IgD-negative memory B cell (primary cell): ENCODE data around the gene LIMS2. TPM values are rescaled to one million over a fixed set of nuclear protein-coding genes. Genes with fewer than 3 reads are reported as not detected.

Experiments
- H3K27ac Mint-ChIP-seq, 3 donors: one replicate each; pipeline ENCODE4 v1.8.0; 2020 to 2022; ENCODE audit warnings: mild to moderate bottlenecking in 3 of 3, mixed read lengths in 3 of 3, moderate library complexity in 1 of 3
- H3K27me3 Mint-ChIP-seq: one replicate; pipeline ENCODE4 v1.8.0; 2021; ENCODE audit warnings: mixed read lengths
- H3K36me3 Mint-ChIP-seq: one replicate; pipeline ENCODE4 v1.8.0; 2020; ENCODE audit warnings: mild to moderate bottlenecking, mixed read lengths
- H3K4me1 Mint-ChIP-seq, 3 donors: one replicate each; pipeline ENCODE4 v1.8.0; 2020 to 2022; ENCODE audit warnings: mixed read lengths in 3 of 3, mild to moderate bottlenecking in 1 of 3
- H3K4me3 Mint-ChIP-seq, 4 donors: one replicate each; pipeline ENCODE4 v1.8.0; 2020 to 2022; ENCODE audit warnings: mild to moderate bottlenecking in 4 of 4, mixed read lengths in 4 of 4, moderate library complexity in 3 of 4
- H3K9me3 Mint-ChIP-seq, 3 donors: one replicate each; pipeline ENCODE4 v1.8.0; 2020 to 2021; ENCODE audit warnings: mixed read lengths in 3 of 3, mild to moderate bottlenecking in 1 of 3
- polyA plus RNA-seq: library from polyadenylated mRNA; unstranded; fragments of 300-500 nt; fragmentation: Illumina TruSeq; gene quantifications from one replicate; pipeline ENCODE4 v1.2.3, GENCODE V29; 2021

The LIMS2 gene
- polyA plus RNA-seq, 1 donor from 2014 or later = 35.1 TPM

- Mint-ChIP-seq H3K4me3 (peak overlapping the region in 1 of 4 donors; percentile 6), H3K9me3 (no peaks in the 10 kb centered on the region), H3K27me3 (peaks cover 5% of the 10 kb centered on the region), H3K4me1 (peaks cover 9 to 25% (median 23%) of the 10 kb centered on the region in 3 donors), H3K36me3 (peaks cover 4% of the 10 kb centered on the region), H3K27ac (no peak overlapping the region)
These were observed 49.8 kb downstream of the LIMS2 start for GRCh38 chr2:127625572-127625951.

- H3K27me3 Mint-ChIP-seq = peaks cover 5% of the 10 kb centered on the region
- H3K36me3 Mint-ChIP-seq = peaks cover 4% of the 10 kb centered on the region
- no peaks in the 10 kb centered on the region for H3K9me3 Mint-ChIP-seq
- peaks cover 6 to 23% (median 20%) of the 10 kb centered on the region in 3 donors for H3K4me1 Mint-ChIP-seq
- H3K27ac Mint-ChIP-seq = no peak overlapping the region
- peak overlapping the region in 1 of 4 donors; percentile 0 for H3K4me3 Mint-ChIP-seq
These were observed 50.4 kb downstream of the LIMS2 start for GRCh38 chr2:127624756-127625571.

- H3K36me3 Mint-ChIP-seq = peaks cover 5% of the 10 kb centered on the region
- no peaks in the 10 kb centered on the region for H3K9me3 Mint-ChIP-seq
- no peak overlapping the region for H3K27ac Mint-ChIP-seq
- H3K4me3 Mint-ChIP-seq = peak overlapping the region in 1 of 4 donors; percentile 0
- peaks cover 5% of the 10 kb centered on the region for H3K27me3 Mint-ChIP-seq
- peaks cover 5 to 26% (median 25%) of the 10 kb centered on the region in 3 donors for H3K4me1 Mint-ChIP-seq
These were observed 51.0 kb downstream of the LIMS2 start for GRCh38 chr2:127624320-127624755.

- Mint-ChIP-seq H3K27me3 (peaks cover 5% of the 10 kb centered on the region), H3K9me3 (no peaks in the 10 kb centered on the region), H3K4me1 (peaks cover 5 to 26% (median 25%) of the 10 kb centered on the region in 3 donors), H3K27ac (no peak overlapping the region), H3K36me3 (peaks cover 5% of the 10 kb centered on the region), H3K4me3 (peak overlapping the region in 1 of 4 donors; percentile 47)
These were observed 51.7 kb downstream of the LIMS2 start for GRCh38 chr2:127623388-127624319.

GRCh38 chr2:127622561-127623387, 52.6 kb downstream of the LIMS2 start:
- peaks cover 5% of the 10 kb centered on the region for H3K36me3 Mint-ChIP-seq
- peaks cover 5 to 28% (median 25%) of the 10 kb centered on the region in 3 donors for H3K4me1 Mint-ChIP-seq
- H3K27me3 Mint-ChIP-seq = peaks cover 8% of the 10 kb centered on the region
- H3K4me3 Mint-ChIP-seq = peak overlapping the region in 1 of 4 donors; percentile 9
- no peaks in the 10 kb centered on the region for H3K9me3 Mint-ChIP-seq
- H3K27ac Mint-ChIP-seq = no peak overlapping the region

- no peak overlapping the region for H3K4me3 Mint-ChIP-seq
- no peak overlapping the region for H3K27ac Mint-ChIP-seq
- no peaks in the 10 kb centered on the region for H3K9me3 Mint-ChIP-seq
- H3K27me3 Mint-ChIP-seq = peaks cover 11% of the 10 kb centered on the region
- peaks cover 5% of the 10 kb centered on the region for H3K36me3 Mint-ChIP-seq
- peaks cover 5 to 28% (median 25%) of the 10 kb centered on the region in 3 donors for H3K4me1 Mint-ChIP-seq
These were observed 53.3 kb downstream of the LIMS2 start for GRCh38 chr2:127621981-127622431.

- H3K36me3 Mint-ChIP-seq = peaks cover 7% of the 10 kb centered on the region
- peaks cover 2 to 25% (median 22%) of the 10 kb centered on the region in 3 donors for H3K4me1 Mint-ChIP-seq
- no peaks in the 10 kb centered on the region for H3K9me3 Mint-ChIP-seq
- peaks cover 12% of the 10 kb centered on the region for H3K27me3 Mint-ChIP-seq
- H3K4me3 Mint-ChIP-seq = peak overlapping the region in 1 of 4 donors; percentile 89
- no peak overlapping the region for H3K27ac Mint-ChIP-seq
These were observed 54.5 kb downstream of the LIMS2 start for GRCh38 chr2:127620866-127621265.

- peaks cover 0 to 23% (median 21%) of the 10 kb centered on the region in 3 donors for H3K4me1 Mint-ChIP-seq
- H3K36me3 Mint-ChIP-seq = peaks cover 7% of the 10 kb centered on the region
- H3K4me3 Mint-ChIP-seq = peak overlapping the region in 2 of 4 donors; percentile 21 to 92
- peaks cover 12% of the 10 kb centered on the region for H3K27me3 Mint-ChIP-seq
- no peaks in the 10 kb centered on the region for H3K9me3 Mint-ChIP-seq
- no peak overlapping the region for H3K27ac Mint-ChIP-seq
These were observed 55.2 kb downstream of the LIMS2 start for GRCh38 chr2:127619877-127620705.

GRCh38 chr2:127619203-127619590, 56.1 kb downstream of the LIMS2 start:
- Mint-ChIP-seq H3K27ac (no peak overlapping the region), H3K27me3 (peaks cover 11% of the 10 kb centered on the region), H3K9me3 (no peaks in the 10 kb centered on the region), H3K4me1 (peaks cover 0 to 23% (median 21%) of the 10 kb centered on the region in 3 donors), H3K4me3 (peak overlapping the region in 1 of 4 donors; percentile 92), H3K36me3 (peaks cover 7% of the 10 kb centered on the region)

- Mint-ChIP-seq H3K27ac (peak overlapping the region in 1 of 3 donors; percentile 72), H3K9me3 (peaks cover 0 to 3% (median 2%) of the 10 kb centered on the region in 3 donors), H3K4me1 (peaks cover 0 to 23% (median 21%) of the 10 kb centered on the region in 3 donors), H3K27me3 (peaks cover 11% of the 10 kb centered on the region), H3K4me3 (no peak overlapping the region), H3K36me3 (peaks cover 6% of the 10 kb centered on the region)
These were observed 56.7 kb downstream of the LIMS2 start for GRCh38 chr2:127618551-127619202.

- peak overlapping the region in 1 of 4 donors; percentile 43 for H3K4me3 Mint-ChIP-seq
- H3K4me1 Mint-ChIP-seq = peaks cover 0 to 13% (median 9%) of the 10 kb centered on the region in 3 donors
- peak overlapping the region in 1 of 3 donors; percentile 69 for H3K27ac Mint-ChIP-seq
- peaks cover 2 to 11% (median 9%) of the 10 kb centered on the region in 3 donors for H3K9me3 Mint-ChIP-seq
- peaks cover 7% of the 10 kb centered on the region for H3K27me3 Mint-ChIP-seq
- H3K36me3 Mint-ChIP-seq = peaks cover 3% of the 10 kb centered on the region
These were observed 59.7 kb downstream of the LIMS2 start for GRCh38 chr2:127615511-127616166.

- Mint-ChIP-seq H3K9me3 (peaks cover 2 to 11% (median 10%) of the 10 kb centered on the region in 3 donors), H3K4me3 (no peak overlapping the region), H3K4me1 (peaks cover 0 to 7% (median 4%) of the 10 kb centered on the region in 3 donors), H3K36me3 (peaks cover 3% of the 10 kb centered on the region), H3K27ac (no peak overlapping the region), H3K27me3 (peaks cover 7% of the 10 kb centered on the region)
These were observed 60.6 kb downstream of the LIMS2 start for GRCh38 chr2:127614731-127615130.
